Loucy (cell line): ENCODE measurements around the gene C11orf68.

Experiments used
- EZH2phosphoT487 ChIP-seq: fragments of 200-600 bp; IDR thresholded peaks from 2 replicates; pipeline ENCODE4 v1.6.1; 2018; ENCODE audit warnings: antibody characterized with exemption, mild to moderate bottlenecking, moderate library complexity, borderline replicate concordance
- TF ChIP-seq, protein P1 (sequence below): fragments of 200-600 bp; sonication (generic); conservative IDR thresholded peaks from 2 replicates; pipeline ENCODE4 v1.5.1; 2014; ENCODE audit warnings: mild to moderate bottlenecking, antibody characterized with exemption, low read length

DNA sequence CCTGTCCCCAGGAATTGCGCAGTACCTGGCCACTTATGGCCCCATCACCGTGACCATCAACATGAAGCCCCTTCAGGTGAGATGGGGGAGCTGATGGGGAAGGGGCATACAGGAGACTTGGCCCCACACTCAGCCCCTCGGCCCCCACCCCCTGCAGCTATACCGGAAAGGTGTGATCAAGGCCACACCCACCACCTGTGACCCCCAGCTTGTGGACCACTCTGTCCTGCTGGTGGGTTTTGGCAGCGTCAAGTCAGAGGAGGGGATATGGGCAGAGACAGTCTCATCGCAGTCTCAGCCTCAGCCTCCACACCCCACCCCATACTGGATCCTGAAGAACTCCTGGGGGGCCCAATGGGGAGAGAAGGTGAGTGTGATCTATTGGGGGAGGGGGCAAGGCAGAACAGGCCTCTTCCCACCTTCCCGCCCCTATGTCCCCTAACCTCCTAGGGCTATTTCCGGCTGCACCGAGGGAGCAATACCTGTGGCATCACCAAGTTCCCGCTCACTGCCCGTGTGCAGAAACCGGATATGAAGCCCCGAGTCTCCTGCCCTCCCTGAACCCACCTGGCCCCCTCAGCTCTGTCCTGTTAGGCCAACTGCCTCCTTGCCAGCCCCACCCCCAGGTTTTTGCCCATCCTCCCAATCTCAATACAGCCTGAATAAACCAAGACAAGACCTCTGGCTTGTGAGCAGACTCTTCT, 35.7 kb downstream of the C11orf68 start:
- no peak for TF ChIP-seq EZH2phosphoT487
- TF ChIP-seq, protein P1, sequence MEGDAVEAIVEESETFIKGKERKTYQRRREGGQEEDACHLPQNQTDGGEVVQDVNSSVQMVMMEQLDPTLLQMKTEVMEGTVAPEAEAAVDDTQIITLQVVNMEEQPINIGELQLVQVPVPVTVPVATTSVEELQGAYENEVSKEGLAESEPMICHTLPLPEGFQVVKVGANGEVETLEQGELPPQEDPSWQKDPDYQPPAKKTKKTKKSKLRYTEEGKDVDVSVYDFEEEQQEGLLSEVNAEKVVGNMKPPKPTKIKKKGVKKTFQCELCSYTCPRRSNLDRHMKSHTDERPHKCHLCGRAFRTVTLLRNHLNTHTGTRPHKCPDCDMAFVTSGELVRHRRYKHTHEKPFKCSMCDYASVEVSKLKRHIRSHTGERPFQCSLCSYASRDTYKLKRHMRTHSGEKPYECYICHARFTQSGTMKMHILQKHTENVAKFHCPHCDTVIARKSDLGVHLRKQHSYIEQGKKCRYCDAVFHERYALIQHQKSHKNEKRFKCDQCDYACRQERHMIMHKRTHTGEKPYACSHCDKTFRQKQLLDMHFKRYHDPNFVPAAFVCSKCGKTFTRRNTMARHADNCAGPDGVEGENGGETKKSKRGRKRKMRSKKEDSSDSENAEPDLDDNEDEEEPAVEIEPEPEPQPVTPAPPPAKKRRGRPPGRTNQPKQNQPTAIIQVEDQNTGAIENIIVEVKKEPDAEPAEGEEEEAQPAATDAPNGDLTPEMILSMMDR, result no peak
